ENCODE results near the gene PLEKHH1.

The PLEKHH1 gene

GRCh38 chr14:67630186-67630585, 97.1 kb downstream of the PLEKHH1 start:
- DNase-seq (ENCODE audit: low spot score), result no peak

- no peak for DNase-seq (ENCODE audit: low spot score)
Observed at GRCh38 chr14:67630938-67631337, 97.8 kb downstream of the PLEKHH1 start.

GRCh38 chr14:67633451-67634147, 100.5 kb downstream of the PLEKHH1 start:
- DNase-seq (ENCODE audit: low spot score), result no peak

GRCh38 chr14:67636361-67636919, 103.3 kb downstream of the PLEKHH1 start:
- DNase-seq (ENCODE audit: low spot score), result no peak

- DNase-seq (ENCODE audit: low spot score), result no peak
Observed at GRCh38 chr14:67638642-67639041, 105.6 kb downstream of the PLEKHH1 start.
